SK-N-SH treated with all-trans-retinoic acid at 6 μM for 48 hours (cell line): Measurements from ENCODE around the gene CHCHD6.
A peak's percentile ranks its signal among the peaks of the same experiment; 100 is the strongest.

Source experiments
- ATAC-seq: fragments of 200-7000 bp; cut with Tn5 transposase; 3 replicates; pipeline ENCODE4 v1.9.1; 2020; ENCODE audit warnings: mild to moderate bottlenecking, moderate library complexity
- ARNTL ChIP-seq: fragments of 450-650 bp; formaldehyde crosslinking; IDR thresholded peaks from 2 replicates; pipeline ENCODE4 v1.5.0; 2020; ENCODE audit warnings: low read depth, mild to moderate bottlenecking, moderate library complexity, borderline replicate concordance
- BACH2 ChIP-seq: fragments of 250-450 bp; sonication (Bioruptor Pico); IDR thresholded peaks from 2 replicates; pipeline ENCODE4 v1.9.0; 2021; ENCODE audit warnings: mild to moderate bottlenecking, borderline replicate concordance
- CREB5 ChIP-seq: fragments of 250-450 bp; sonication (Bioruptor Pico); IDR thresholded peaks from 2 replicates; pipeline ENCODE4 v1.5.1; 2020; ENCODE audit warnings: low read depth, mild to moderate bottlenecking, moderate library complexity
- CSDC2 ChIP-seq: fragments of 250-450 bp; sonication (Bioruptor Pico); IDR thresholded peaks from 2 replicates; pipeline ENCODE4 v1.5.0; 2020; ENCODE audit warnings: mild to moderate bottlenecking, moderate library complexity
- CSRNP3 ChIP-seq: fragments of 250-450 bp; sonication (Bioruptor Pico); IDR thresholded peaks from 2 replicates; pipeline ENCODE4 v1.5.1; 2021; ENCODE audit warnings: mild to moderate bottlenecking, moderate library complexity
- GLIS3 ChIP-seq: fragments of 250-450 bp; sonication (Bioruptor Pico); IDR thresholded peaks from 2 replicates; pipeline ENCODE4 v1.5.0; 2020; ENCODE audit warnings: mild to moderate bottlenecking, moderate library complexity
- ISL1 ChIP-seq: fragments of 250-450 bp; sonication (Bioruptor Pico); IDR thresholded peaks from 2 replicates; pipeline ENCODE4 v2.1.2; 2022; ENCODE audit warnings: mild to moderate bottlenecking, moderate library complexity
- OSR1 ChIP-seq: fragments of 250-450 bp; sonication (Bioruptor Pico); IDR thresholded peaks from 2 replicates; pipeline ENCODE4 v1.8.0; 2022; ENCODE audit warnings: moderate library complexity, mild to moderate bottlenecking, inconsistent platforms
- PPARA ChIP-seq: fragments of 250-450 bp; sonication (Bioruptor Pico); IDR thresholded peaks from 2 replicates; pipeline ENCODE4 v1.5.0; 2020; ENCODE audit warnings: mild to moderate bottlenecking, borderline replicate concordance
- RARB ChIP-seq: fragments of 250-450 bp; sonication (Bioruptor Pico); IDR thresholded peaks from 2 replicates; pipeline ENCODE4 v1.8.0; 2021; ENCODE audit warnings: mild to moderate bottlenecking, moderate library complexity
- TCF4 ChIP-seq: fragments of 250-450 bp; sonication (Bioruptor Pico); IDR thresholded peaks from 2 replicates; pipeline ENCODE4 v1.8.0; 2021; ENCODE audit warnings: mild to moderate bottlenecking, moderate library complexity, borderline replicate concordance
- TOX ChIP-seq: fragments of 250-450 bp; sonication (Bioruptor Pico); IDR thresholded peaks from 2 replicates; pipeline ENCODE4 v1.8.0; 2021; ENCODE audit warnings: mild to moderate bottlenecking, moderate library complexity, borderline replicate concordance
- TSHZ2 ChIP-seq: fragments of 250-450 bp; sonication (Bioruptor Pico); IDR thresholded peaks from 2 replicates; pipeline ENCODE4 v1.5.0; 2020; ENCODE audit warnings: mild to moderate bottlenecking, moderate library complexity
- ZFP3 ChIP-seq: fragments of 250-450 bp; sonication (Bioruptor Pico); IDR thresholded peaks from 2 replicates; pipeline ENCODE4 v1.5.0; 2020; ENCODE audit warnings: mild to moderate bottlenecking, moderate library complexity
- ZFP30 ChIP-seq: fragments of 450-650 bp; formaldehyde crosslinking; IDR thresholded peaks from 2 replicates; pipeline ENCODE4 v1.5.0; 2022; ENCODE audit warnings: mild to moderate bottlenecking, moderate library complexity
- ZNF565 ChIP-seq: fragments of 450-650 bp; formaldehyde crosslinking; conservative IDR thresholded peaks from 2 replicates; pipeline ENCODE4 v1.5.0; 2020; ENCODE audit warnings: low read depth, mild to moderate bottlenecking, moderate library complexity
- ZNF70 ChIP-seq: fragments of 450-650 bp; formaldehyde crosslinking; IDR thresholded peaks from 2 replicates; pipeline ENCODE4 v1.5.0; 2020; ENCODE audit warnings: mild to moderate bottlenecking, moderate library complexity
- ZNF8 ChIP-seq: fragments of 450-650 bp; formaldehyde crosslinking; IDR thresholded peaks from 2 replicates; pipeline ENCODE4 v1.5.0; 2020; ENCODE audit warnings: mild to moderate bottlenecking, moderate library complexity
- TF ChIP-seq, protein P1 (sequence below): fragments of 250-450 bp; sonication (Bioruptor Pico); IDR thresholded peaks from 2 replicates; pipeline ENCODE4 v1.8.0; 2021; ENCODE audit warnings: low read depth, mild to moderate bottlenecking, moderate library complexity, borderline replicate concordance
- TF ChIP-seq, protein P2 (sequence below): fragments of 250-450 bp; sonication (Bioruptor Pico); IDR thresholded peaks from 2 replicates; pipeline ENCODE4 v1.8.0; 2020; ENCODE audit warnings: mild to moderate bottlenecking, moderate library complexity, borderline replicate concordance

The CHCHD6 gene

GRCh38 chr3:126828306-126828705 is 124.3 kb downstream of the CHCHD6 start:
- ATAC-seq: no peak
- TF ChIP-seq PPARA (CRISPR knock-in tag) (no peak), TOX (CRISPR knock-in tag) (no peak), ZFP3 (CRISPR knock-in tag) (no peak), ZNF70 (no peak), ZFP30 (CRISPR knock-in tag) (no peak)

DNA sequence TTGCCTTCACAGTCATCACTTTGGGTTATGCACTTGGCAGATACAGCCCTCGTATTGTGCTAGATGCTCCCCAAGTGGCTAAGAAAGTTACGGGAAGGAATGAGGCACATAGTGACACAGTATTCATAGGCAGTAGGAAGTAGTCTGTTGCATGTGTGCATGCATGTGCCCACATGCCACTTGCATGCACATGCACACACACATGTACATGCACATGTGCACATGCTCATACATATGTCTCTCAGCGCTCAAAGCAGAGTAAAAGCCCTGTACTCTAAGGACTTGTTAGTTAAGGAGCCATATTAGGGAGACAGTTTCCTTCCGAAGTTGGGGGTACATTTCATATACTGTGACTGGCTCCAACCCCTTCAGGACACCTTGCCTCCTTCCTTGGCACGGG is 128.9 kb downstream of the CHCHD6 start:
- ATAC-seq: no peak
- TF ChIP-seq TCF4 (CRISPR knock-in tag): no peak
- TF ChIP-seq BACH2: no peak
- no peak for TF ChIP-seq ZNF70
- TF ChIP-seq TSHZ2 (CRISPR knock-in tag): no peak
- TF ChIP-seq, protein P1, sequence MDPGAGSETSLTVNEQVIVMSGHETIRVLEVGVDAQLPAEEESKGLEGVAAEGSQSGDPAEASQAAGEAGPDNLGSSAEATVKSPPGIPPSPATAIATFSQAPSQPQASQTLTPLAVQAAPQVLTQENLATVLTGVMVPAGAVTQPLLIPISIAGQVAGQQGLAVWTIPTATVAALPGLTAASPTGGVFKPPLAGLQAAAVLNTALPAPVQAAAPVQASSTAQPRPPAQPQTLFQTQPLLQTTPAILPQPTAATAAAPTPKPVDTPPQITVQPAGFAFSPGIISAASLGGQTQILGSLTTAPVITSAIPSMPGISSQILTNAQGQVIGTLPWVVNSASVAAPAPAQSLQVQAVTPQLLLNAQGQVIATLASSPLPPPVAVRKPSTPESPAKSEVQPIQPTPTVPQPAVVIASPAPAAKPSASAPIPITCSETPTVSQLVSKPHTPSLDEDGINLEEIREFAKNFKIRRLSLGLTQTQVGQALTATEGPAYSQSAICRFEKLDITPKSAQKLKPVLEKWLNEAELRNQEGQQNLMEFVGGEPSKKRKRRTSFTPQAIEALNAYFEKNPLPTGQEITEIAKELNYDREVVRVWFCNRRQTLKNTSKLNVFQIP (CRISPR knock-in tag): no peak
- TF ChIP-seq, protein P2, sequence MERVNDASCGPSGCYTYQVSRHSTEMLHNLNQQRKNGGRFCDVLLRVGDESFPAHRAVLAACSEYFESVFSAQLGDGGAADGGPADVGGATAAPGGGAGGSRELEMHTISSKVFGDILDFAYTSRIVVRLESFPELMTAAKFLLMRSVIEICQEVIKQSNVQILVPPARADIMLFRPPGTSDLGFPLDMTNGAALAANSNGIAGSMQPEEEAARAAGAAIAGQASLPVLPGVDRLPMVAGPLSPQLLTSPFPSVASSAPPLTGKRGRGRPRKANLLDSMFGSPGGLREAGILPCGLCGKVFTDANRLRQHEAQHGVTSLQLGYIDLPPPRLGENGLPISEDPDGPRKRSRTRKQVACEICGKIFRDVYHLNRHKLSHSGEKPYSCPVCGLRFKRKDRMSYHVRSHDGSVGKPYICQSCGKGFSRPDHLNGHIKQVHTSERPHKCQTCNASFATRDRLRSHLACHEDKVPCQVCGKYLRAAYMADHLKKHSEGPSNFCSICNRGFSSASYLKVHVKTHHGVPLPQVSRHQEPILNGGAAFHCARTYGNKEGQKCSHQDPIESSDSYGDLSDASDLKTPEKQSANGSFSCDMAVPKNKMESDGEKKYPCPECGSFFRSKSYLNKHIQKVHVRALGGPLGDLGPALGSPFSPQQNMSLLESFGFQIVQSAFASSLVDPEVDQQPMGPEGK (CRISPR knock-in tag): no peak
- no peak for TF ChIP-seq ISL1 (CRISPR knock-in tag)
- TF ChIP-seq CREB5: no peak
- no peak for TF ChIP-seq OSR1 (CRISPR knock-in tag)
- TF ChIP-seq ZFP3 (CRISPR knock-in tag): no peak
- TF ChIP-seq ZNF8 (CRISPR knock-in tag): no peak

GRCh38 chr3:126834596-126835471 is 130.8 kb downstream of the CHCHD6 start:
- peak; percentile 64 for ATAC-seq
- TF ChIP-seq, protein P2 (CRISPR knock-in tag): no peak
- TF ChIP-seq ZNF70 (no peak), RARB (no peak), GLIS3 (CRISPR knock-in tag) (no peak), ISL1 (CRISPR knock-in tag) (no peak), ZNF565 (CRISPR knock-in tag) (no peak), TSHZ2 (CRISPR knock-in tag) (no peak), CSDC2 (CRISPR knock-in tag) (no peak), PPARA (CRISPR knock-in tag) (no peak), TCF4 (CRISPR knock-in tag) (no peak), ZNF8 (CRISPR knock-in tag) (no peak), ZFP3 (CRISPR knock-in tag) (no peak), ZFP30 (CRISPR knock-in tag) (no peak), CREB5 (no peak), ARNTL (no peak), CSRNP3 (CRISPR knock-in tag) (no peak), BACH2 (no peak)
